Activated naive CD4-positive, alpha-beta T cell treated with anti-CD3 and anti-CD28 coated beads, Interleukin-2, amount 10 ng/mL, durations not matched to agents 7 days and 5 days (primary cell): Measurements from ENCODE around the gene LSAMP.
"Not testable (repeated sequence)": the region's sequence is repeated elsewhere in the genome, so short reads cannot be mapped to it uniquely, and the experiment has no call there.

Source experiments
- CTCF ChIA-PET: fragments of 350-600 bp; sonication (Branson Sonifier 250); formaldehyde crosslinking; loops from one replicate; lab custom pipeline; 2021; ENCODE audit warnings: antibody characterized with exemption; lab: Charles Lee
- DNase-seq: peaks from one replicate; pipeline ENCODE4 v3.0.0-alpha.2; 2020
- H3K27ac Mint-ChIP-seq: one replicate; pipeline ENCODE4 v1.8.0; 2021; ENCODE audit warnings: mild to moderate bottlenecking, moderate library complexity, mixed read lengths
- H3K27me3 Mint-ChIP-seq: one replicate; pipeline ENCODE4 v1.8.0; 2021; ENCODE audit warnings: mild to moderate bottlenecking, mixed read lengths
- H3K36me3 Mint-ChIP-seq: one replicate; pipeline ENCODE4 v1.8.0; 2021; ENCODE audit warnings: mixed read lengths
- H3K4me1 Mint-ChIP-seq: one replicate; pipeline ENCODE4 v1.8.0; 2021; ENCODE audit warnings: mixed read lengths
- H3K4me3 Mint-ChIP-seq: one replicate; pipeline ENCODE4 v1.8.0; 2021; ENCODE audit warnings: mild to moderate bottlenecking, moderate library complexity, mixed read lengths
- H3K9me3 Mint-ChIP-seq: one replicate; pipeline ENCODE4 v1.8.0; 2021; ENCODE audit warnings: mixed read lengths

LSAMP gene

DNA sequence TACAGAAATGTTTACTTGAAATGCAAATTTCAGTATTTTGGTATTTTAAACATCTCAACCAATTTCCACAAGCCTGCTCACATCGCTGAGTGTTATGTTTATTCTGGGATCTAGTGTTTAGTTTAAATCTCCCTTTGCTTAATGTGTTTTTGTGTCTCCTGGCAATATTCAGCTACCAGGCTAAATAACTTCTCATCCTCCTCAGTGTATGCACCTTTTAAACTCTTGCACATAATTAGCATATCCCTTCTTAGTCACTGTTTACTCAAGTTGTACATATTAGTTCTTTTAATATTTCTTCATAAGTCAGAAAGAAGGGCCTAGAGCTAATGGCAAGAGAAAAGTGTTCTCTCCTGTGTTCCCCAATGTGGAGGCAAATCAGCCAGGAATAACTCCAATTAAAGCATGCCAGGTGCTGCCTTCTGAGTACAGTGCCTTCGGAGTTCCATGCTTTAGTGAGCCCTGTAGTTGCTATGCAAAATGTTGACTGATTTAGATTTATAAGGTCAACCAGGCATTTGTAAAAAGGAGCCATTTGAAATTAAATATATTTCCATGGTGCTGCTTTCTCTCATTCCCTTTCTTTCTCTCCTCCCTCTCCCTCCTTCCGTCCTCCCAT, 587.7 kb downstream of the LSAMP start:
- Mint-ChIP-seq H3K27me3 (peaks cover 15% of the 10 kb centered on the region), H3K4me1 (no peaks in the 10 kb centered on the region), H3K27ac (no peak overlapping the region), H3K4me3 (no peak overlapping the region), H3K9me3 (no peaks in the 10 kb centered on the region), H3K36me3 (no peaks in the 10 kb centered on the region)
- no peak for DNase-seq
- CTCF ChIA-PET = interaction anchor here (1.3 kb wide), 1 partner anchor 21 kb away, joined by 4 read pairs; no protein-coding TSS in a partner anchor

GRCh38 chr3:115855911-115856310, 589.4 kb downstream of the LSAMP start:
- no peak for DNase-seq

GRCh38 chr3:115853104-115853503, 592.2 kb downstream of the LSAMP start:
- Mint-ChIP-seq H3K9me3 (no peaks in the 10 kb centered on the region), H3K27me3 (no peaks in the 10 kb centered on the region), H3K27ac (no peak overlapping the region), H3K4me1 (no peaks in the 10 kb centered on the region), H3K36me3 (no peaks in the 10 kb centered on the region), H3K4me3 (no peak overlapping the region)
- no peak for DNase-seq
- CTCF ChIA-PET = interaction anchor here (1.4 kb wide), 1 partner anchor 14 kb away, joined by 3 read pairs; no protein-coding TSS in a partner anchor

More at GRCh38 chr3:115855911-115856310, 589.4 kb downstream of the LSAMP start:
- peaks cover 11% of the 10 kb centered on the region for H3K27me3 Mint-ChIP-seq
- no peaks in the 10 kb centered on the region for H3K9me3 Mint-ChIP-seq
- no peaks in the 10 kb centered on the region for H3K4me1 Mint-ChIP-seq
- CTCF ChIA-PET = no interaction called here
- no peak overlapping the region for H3K27ac Mint-ChIP-seq
- H3K4me3 Mint-ChIP-seq = no peak overlapping the region
- H3K36me3 Mint-ChIP-seq = no peaks in the 10 kb centered on the region

- Mint-ChIP-seq H3K27me3 (no peaks in the 10 kb centered on the region), H3K27ac (no peak overlapping the region), H3K4me3 (no peak overlapping the region), H3K9me3 (no peaks in the 10 kb centered on the region), H3K4me1 (no peaks in the 10 kb centered on the region), H3K36me3 (no peaks in the 10 kb centered on the region)
- DNase-seq = no peak
- CTCF ChIA-PET = interaction anchor here (1.4 kb wide), 1 partner anchor 13 kb away, joined by 3 read pairs; no protein-coding TSS in a partner anchor
Measured at GRCh38 chr3:115852278-115852677, 593.0 kb downstream of the LSAMP start.

GRCh38 chr3:115851571-115851970, 593.7 kb downstream of the LSAMP start:
- H3K36me3 Mint-ChIP-seq = no peaks in the 10 kb centered on the region
- H3K27ac Mint-ChIP-seq = no peak overlapping the region
- no peak overlapping the region for H3K4me3 Mint-ChIP-seq
- H3K9me3 Mint-ChIP-seq = no peaks in the 10 kb centered on the region
- H3K4me1 Mint-ChIP-seq = no peaks in the 10 kb centered on the region
- CTCF ChIA-PET = interaction anchor here (1.0 kb wide), 1 partner anchor 10 kb away, joined by 3 read pairs; no protein-coding TSS in a partner anchor
- no peak for DNase-seq
- H3K27me3 Mint-ChIP-seq = no peaks in the 10 kb centered on the region

GRCh38 chr3:115848641-115849040, 596.6 kb downstream of the LSAMP start:
- Mint-ChIP-seq H3K4me1 (no peaks in the 10 kb centered on the region), H3K27me3 (no peaks in the 10 kb centered on the region), H3K36me3 (no peaks in the 10 kb centered on the region), H3K9me3 (no peaks in the 10 kb centered on the region), H3K4me3 (no peak overlapping the region), H3K27ac (no peak overlapping the region)
- DNase-seq = no peak
- CTCF ChIA-PET = interaction anchor here (1.4 kb wide), 1 partner anchor 12 kb away, joined by 5 read pairs; no protein-coding TSS in a partner anchor

DNA sequence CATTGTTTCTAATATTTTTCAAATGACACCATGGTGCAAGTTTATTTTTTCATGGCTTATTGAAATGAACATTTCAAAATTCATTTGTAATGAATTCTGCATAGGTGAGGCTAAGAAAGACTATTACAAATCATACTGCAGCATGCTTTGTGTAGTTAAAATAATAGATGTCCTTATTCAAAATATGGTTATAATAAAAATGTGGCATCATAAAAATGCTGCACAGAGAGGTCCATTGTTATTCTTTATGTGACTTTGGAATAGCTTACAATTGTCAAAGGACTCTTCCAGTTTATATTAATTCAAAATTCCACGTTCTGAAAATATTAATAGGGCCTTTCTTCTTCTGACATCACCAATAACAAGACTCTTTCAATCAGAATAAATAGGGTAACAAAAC, 599.3 kb downstream of the LSAMP start:
- DNase-seq = no peak
- Mint-ChIP-seq H3K9me3 (no peaks in the 10 kb centered on the region), H3K4me1 (no peaks in the 10 kb centered on the region), H3K27ac (no peak overlapping the region), H3K4me3 (no peak overlapping the region), H3K27me3 (no peaks in the 10 kb centered on the region), H3K36me3 (no peaks in the 10 kb centered on the region)
- CTCF ChIA-PET = no interaction called here

DNA sequence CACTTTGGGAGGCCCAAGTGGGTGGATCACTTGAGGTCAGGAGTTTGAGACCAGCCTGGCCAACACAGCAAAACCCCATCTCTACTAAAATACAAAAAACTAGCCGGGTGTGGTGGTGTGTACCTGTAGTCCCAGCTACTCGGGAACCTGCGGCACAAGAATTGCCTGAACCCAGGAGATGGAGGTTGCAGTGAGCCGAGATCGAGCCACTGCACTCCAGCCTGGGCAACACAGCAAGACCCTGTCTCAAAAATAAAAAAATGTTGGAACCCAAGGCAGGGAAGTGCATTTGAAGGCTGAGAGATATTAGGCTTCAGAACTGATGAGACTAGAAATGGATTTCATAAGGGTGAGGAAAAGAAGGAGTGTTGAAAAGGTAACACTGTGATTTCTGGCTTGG, 600.6 kb downstream of the LSAMP start:
- H3K27me3 Mint-ChIP-seq, H3K27ac Mint-ChIP-seq, H3K4me3 Mint-ChIP-seq, H3K4me1 Mint-ChIP-seq, H3K36me3 Mint-ChIP-seq, DNase-seq, H3K9me3 Mint-ChIP-seq, CTCF ChIA-PET: not testable (repeated sequence)

DNA sequence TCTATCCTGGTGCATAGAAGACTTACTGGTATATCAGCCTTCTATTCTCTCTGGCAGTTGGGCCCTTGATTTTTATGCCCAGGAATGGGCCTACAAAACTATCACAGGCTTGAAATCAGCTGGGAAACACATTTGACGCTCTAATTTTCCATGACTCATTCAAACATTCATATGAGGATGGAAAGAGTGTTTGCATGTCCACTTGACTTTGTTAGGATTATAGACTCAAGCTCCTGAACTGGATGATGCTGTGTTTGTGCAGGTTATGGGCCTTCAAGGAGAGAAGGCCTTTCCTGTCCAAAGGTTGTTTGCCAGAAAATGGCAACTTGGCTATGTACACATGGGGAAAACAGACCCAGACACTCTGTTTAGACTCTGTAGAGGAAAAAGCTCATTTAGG, 602.1 kb downstream of the LSAMP start:
- no peaks in the 10 kb centered on the region for H3K9me3 Mint-ChIP-seq
- no peak for DNase-seq
- no peaks in the 10 kb centered on the region for H3K4me1 Mint-ChIP-seq
- no peaks in the 10 kb centered on the region for H3K36me3 Mint-ChIP-seq
- H3K27ac Mint-ChIP-seq = no peak overlapping the region
- H3K4me3 Mint-ChIP-seq = no peak overlapping the region
- CTCF ChIA-PET = no interaction called here
- H3K27me3 Mint-ChIP-seq = no peaks in the 10 kb centered on the region

DNA sequence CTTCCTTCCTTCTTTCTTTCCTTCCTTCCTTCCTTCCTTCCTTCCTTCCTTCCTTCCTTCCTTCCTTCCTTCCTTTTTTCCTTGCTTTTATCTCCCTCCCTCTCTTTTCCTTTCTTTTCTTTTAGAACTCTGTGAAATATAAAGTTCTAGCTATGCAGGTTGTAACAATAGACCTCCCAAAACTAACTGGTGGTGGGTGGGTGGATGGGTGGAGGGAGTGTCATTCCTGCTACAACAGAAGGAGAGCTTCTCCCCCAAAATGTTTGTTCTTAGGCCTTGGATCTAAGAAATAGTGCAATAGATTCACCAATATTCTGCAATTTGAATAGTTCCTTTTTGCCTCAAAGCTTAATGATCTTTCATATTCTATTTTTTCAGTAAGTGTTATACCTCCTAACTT, 606.0 kb downstream of the LSAMP start:
- DNase-seq = no peak
- Mint-ChIP-seq H3K4me3 (no peak overlapping the region), H3K27ac (no peak overlapping the region), H3K9me3 (no peaks in the 10 kb centered on the region), H3K27me3 (no peaks in the 10 kb centered on the region), H3K36me3 (no peaks in the 10 kb centered on the region), H3K4me1 (no peaks in the 10 kb centered on the region)
- CTCF ChIA-PET = interaction anchor here (0.7 kb wide), 1 partner anchor 14 kb away, joined by 3 read pairs; no protein-coding TSS in a partner anchor

DNA sequence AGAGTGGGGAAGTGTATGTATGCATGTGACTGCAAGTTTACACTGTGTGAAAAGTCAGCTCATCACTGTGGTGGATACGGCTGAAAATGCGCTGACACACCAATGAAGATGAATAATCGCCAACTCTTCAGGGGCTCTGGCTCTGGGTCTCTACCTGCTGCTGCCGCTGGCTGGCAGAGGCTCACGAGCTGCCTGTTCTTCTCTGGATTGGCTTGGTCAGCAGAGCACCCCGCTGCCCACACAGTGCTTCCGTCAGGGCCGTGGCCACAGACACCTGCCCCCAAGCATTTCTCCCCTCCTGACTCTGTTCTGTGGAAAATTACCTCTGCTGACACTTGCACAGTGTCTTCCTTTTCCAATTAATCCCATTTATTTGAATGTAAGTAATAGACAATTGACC, 606.5 kb downstream of the LSAMP start:
- no peak overlapping the region for H3K27ac Mint-ChIP-seq
- H3K4me1 Mint-ChIP-seq = no peaks in the 10 kb centered on the region
- CTCF ChIA-PET = interaction anchor here (0.7 kb wide), 1 partner anchor 14 kb away, joined by 3 read pairs; no protein-coding TSS in a partner anchor
- DNase-seq = no peak
- no peaks in the 10 kb centered on the region for H3K27me3 Mint-ChIP-seq
- H3K9me3 Mint-ChIP-seq = no peaks in the 10 kb centered on the region
- H3K4me3 Mint-ChIP-seq = no peak overlapping the region
- H3K36me3 Mint-ChIP-seq = no peaks in the 10 kb centered on the region

DNA sequence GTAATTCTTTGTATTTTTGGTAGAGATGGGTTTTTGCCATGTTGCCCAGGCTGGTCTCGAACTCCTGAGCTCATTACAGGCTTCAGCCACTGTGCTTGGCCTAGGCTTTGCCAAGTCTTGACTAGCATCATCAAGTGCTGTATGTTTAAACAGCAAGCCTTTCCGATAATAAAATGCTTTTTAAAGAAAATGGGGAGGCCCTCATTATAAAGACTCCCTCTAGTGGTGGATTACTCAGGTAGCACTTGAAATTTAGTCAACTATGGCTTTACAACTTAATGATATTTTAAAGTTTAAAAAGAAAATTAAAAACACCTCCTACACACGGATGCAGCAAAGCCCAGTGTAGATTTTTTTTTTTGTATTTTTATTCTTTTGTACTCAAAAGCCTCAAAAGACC, 608.3 kb downstream of the LSAMP start:
- no peak for DNase-seq
- no peaks in the 10 kb centered on the region for H3K9me3 Mint-ChIP-seq
- CTCF ChIA-PET = interaction anchor here (1.0 to 1.5 kb wide), 2 partner anchors 11 to 20 kb away, joined by 4 to 5 read pairs; no protein-coding TSS in a partner anchor
- H3K27me3 Mint-ChIP-seq = no peaks in the 10 kb centered on the region
- H3K27ac Mint-ChIP-seq = no peak overlapping the region
- no peaks in the 10 kb centered on the region for H3K4me1 Mint-ChIP-seq
- no peak overlapping the region for H3K4me3 Mint-ChIP-seq
- H3K36me3 Mint-ChIP-seq = no peaks in the 10 kb centered on the region

GRCh38 chr3:115835946-115836345, 609.3 kb downstream of the LSAMP start:
- DNase-seq = no peak
- CTCF ChIA-PET = interaction anchor here (0.8 to 1.5 kb wide), 6 partner anchors 12 to 36 kb away, joined by 3 to 5 read pairs (median 4); no protein-coding TSS in a partner anchor
- Mint-ChIP-seq H3K27ac (no peak overlapping the region), H3K27me3 (no peaks in the 10 kb centered on the region), H3K4me1 (no peaks in the 10 kb centered on the region), H3K4me3 (no peak overlapping the region), H3K36me3 (no peaks in the 10 kb centered on the region), H3K9me3 (no peaks in the 10 kb centered on the region)

GRCh38 chr3:115834068-115834467, 611.2 kb downstream of the LSAMP start:
- DNase-seq = no peak
- Mint-ChIP-seq H3K4me3 (no peak overlapping the region), H3K4me1 (no peaks in the 10 kb centered on the region), H3K27me3 (no peaks in the 10 kb centered on the region), H3K9me3 (no peaks in the 10 kb centered on the region), H3K27ac (no peak overlapping the region), H3K36me3 (no peaks in the 10 kb centered on the region)
- CTCF ChIA-PET = interaction anchor here (1.2 kb wide), 1 partner anchor 49 kb away, joined by 4 read pairs; no protein-coding TSS in a partner anchor

DNA sequence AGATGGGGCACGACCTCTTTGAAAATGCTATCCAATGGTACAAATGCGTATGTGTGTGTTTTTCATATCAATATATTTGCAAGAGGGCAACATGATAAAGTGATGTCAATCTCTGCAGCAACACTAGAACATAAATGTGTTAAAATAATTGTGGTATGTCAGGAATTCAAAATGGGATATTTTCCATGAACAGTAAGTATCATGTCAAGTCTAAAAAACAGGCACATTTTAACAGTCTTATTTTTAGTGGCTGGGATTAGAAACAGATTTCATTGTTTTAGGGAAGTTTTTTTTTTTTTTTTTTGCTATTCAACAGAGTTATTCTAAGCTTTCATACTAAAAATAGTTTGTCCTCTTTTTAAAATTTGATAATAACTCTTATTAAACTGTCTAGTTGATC, 612.2 kb downstream of the LSAMP start:
- no peaks in the 10 kb centered on the region for H3K4me1 Mint-ChIP-seq
- H3K9me3 Mint-ChIP-seq = no peaks in the 10 kb centered on the region
- H3K36me3 Mint-ChIP-seq = no peaks in the 10 kb centered on the region
- no peak for DNase-seq
- H3K27me3 Mint-ChIP-seq = no peaks in the 10 kb centered on the region
- H3K4me3 Mint-ChIP-seq = no peak overlapping the region
- CTCF ChIA-PET = interaction anchor here (0.9 to 1.3 kb wide), 2 partner anchors 11 to 1310 kb away, joined by 3 to 4 read pairs; no protein-coding TSS in a partner anchor
- no peak overlapping the region for H3K27ac Mint-ChIP-seq
